ENCODE results near the gene RNF130.
A peak's percentile ranks its signal among the peaks of the same experiment; 100 is the strongest.
"Not testable (repeated sequence)": the region's sequence is repeated elsewhere in the genome, so short reads cannot be mapped to it uniquely, and the experiment has no call there.

Gene RNF130

GRCh38 chr5:179967489-179967888, 104.1 kb downstream of the RNF130 start:
- DNase-seq = no peak

- peak; percentile 22 to 58 for DNase-seq
Measured at GRCh38 chr5:179964015-179964414, 107.5 kb downstream of the RNF130 start.

- peak in 1 of 2 donors; percentile 26 for DNase-seq
Measured at GRCh38 chr5:179963375-179963774, 108.2 kb downstream of the RNF130 start.

- no peak for DNase-seq
Measured at GRCh38 chr5:179960204-179960831, 111.2 kb downstream of the RNF130 start.

- no peak for DNase-seq
Measured at GRCh38 chr5:179959641-179960040, 111.9 kb downstream of the RNF130 start.

- DNase-seq = not testable (repeated sequence)
Measured at GRCh38 chr5:179959118-179959517, 112.4 kb downstream of the RNF130 start.

GRCh38 chr5:179955630-179956029, 115.9 kb downstream of the RNF130 start:
- no peak for DNase-seq

GRCh38 chr5:179955062-179955461, 116.5 kb downstream of the RNF130 start:
- no peak for DNase-seq

- DNase-seq = no peak
Measured at GRCh38 chr5:179954434-179954833, 117.1 kb downstream of the RNF130 start.

GRCh38 chr5:179953987-179954386, 117.6 kb downstream of the RNF130 start:
- no peak for DNase-seq

GRCh38 chr5:179936976-179937681, 134.4 kb downstream of the RNF130 start:
- DNase-seq = no peak

GRCh38 chr5:179930788-179931473, 140.6 kb downstream of the RNF130 start:
- no peak for DNase-seq

- no peak for DNase-seq
Measured at GRCh38 chr5:179927824-179928223, 143.7 kb downstream of the RNF130 start.

GRCh38 chr5:179926657-179927056, 144.9 kb downstream of the RNF130 start:
- DNase-seq = no peak

- no peak for DNase-seq
Measured at GRCh38 chr5:179923436-179923835, 148.1 kb downstream of the RNF130 start.

GRCh38 chr5:179920175-179920574, 151.4 kb downstream of the RNF130 start:
- no peak for DNase-seq

- DNase-seq = no peak
Measured at GRCh38 chr5:179919487-179920060, 152.0 kb downstream of the RNF130 start.

GRCh38 chr5:179918742-179919486, 152.6 kb downstream of the RNF130 start:
- DNase-seq = no peak

- DNase-seq = no peak
Measured at GRCh38 chr5:179916523-179916922, 155.0 kb downstream of the RNF130 start.

- DNase-seq = no peak
Measured at GRCh38 chr5:179915406-179915935, 156.1 kb downstream of the RNF130 start.

GRCh38 chr5:179914032-179914755, 157.4 kb downstream of the RNF130 start:
- DNase-seq = no peak

- DNase-seq = no peak
Measured at GRCh38 chr5:179913461-179913860, 158.1 kb downstream of the RNF130 start.
